Measurements from ENCODE around the gene NPAS3. TPM values are rescaled to one million over a fixed set of nuclear protein-coding genes. Genes with fewer than 3 reads are reported as not detected.

NPAS3 gene
- total RNA-seq, 1 experiment from 2014 or later = 1.9 TPM

GRCh38 chr14:33375786-33376185 is 437.1 kb downstream of the NPAS3 start:
- DNase-seq = no peak
- Histone ChIP-seq H3K4me3 (no peak overlapping the region), H3K27me3 (no peaks in the 10 kb centered on the region), H3K36me3 (no peaks in the 10 kb centered on the region), H3K9me3 (no peaks in the 10 kb centered on the region)

GRCh38 chr14:33376510-33376909 is 437.8 kb downstream of the NPAS3 start:
- Histone ChIP-seq H3K9me3 (no peaks in the 10 kb centered on the region), H3K27me3 (no peaks in the 10 kb centered on the region), H3K36me3 (no peaks in the 10 kb centered on the region), H3K4me3 (no peak overlapping the region)
- no peak for DNase-seq

- DNase-seq = no peak
- no peaks in the 10 kb centered on the region for H3K36me3 ChIP-seq
- no peak overlapping the region for H3K4me3 ChIP-seq
- H3K27me3 ChIP-seq = no peaks in the 10 kb centered on the region
- no peaks in the 10 kb centered on the region for H3K9me3 ChIP-seq
Observed at GRCh38 chr14:33377596-33378390, 439.1 kb downstream of the NPAS3 start.

GRCh38 chr14:33381717-33382116 is 443.0 kb downstream of the NPAS3 start:
- DNase-seq = no peak
- H3K9me3 ChIP-seq = no peaks in the 10 kb centered on the region
- H3K36me3 ChIP-seq = no peaks in the 10 kb centered on the region
- H3K27me3 ChIP-seq = no peaks in the 10 kb centered on the region
- no peak overlapping the region for H3K4me3 ChIP-seq

GRCh38 chr14:33386140-33386539 is 447.5 kb downstream of the NPAS3 start:
- no peaks in the 10 kb centered on the region for H3K36me3 ChIP-seq
- no peaks in the 10 kb centered on the region for H3K27me3 ChIP-seq
- DNase-seq = no peak
- no peaks in the 10 kb centered on the region for H3K9me3 ChIP-seq
- no peak overlapping the region for H3K4me3 ChIP-seq

GRCh38 chr14:33386781-33387180 is 448.1 kb downstream of the NPAS3 start:
- DNase-seq = no peak

GRCh38 chr14:33390335-33390734 is 451.7 kb downstream of the NPAS3 start:
- H3K4me3 ChIP-seq = no peak overlapping the region
- no peak for DNase-seq
- no peaks in the 10 kb centered on the region for H3K27me3 ChIP-seq
- no peaks in the 10 kb centered on the region for H3K36me3 ChIP-seq
- H3K9me3 ChIP-seq = no peaks in the 10 kb centered on the region

More at GRCh38 chr14:33386781-33387180, 448.1 kb downstream of the NPAS3 start:
- no peaks in the 10 kb centered on the region for H3K27me3 ChIP-seq
- no peaks in the 10 kb centered on the region for H3K9me3 ChIP-seq
- no peaks in the 10 kb centered on the region for H3K36me3 ChIP-seq
- H3K4me3 ChIP-seq = no peak overlapping the region

GRCh38 chr14:33393231-33393894 is 454.7 kb downstream of the NPAS3 start:
- Histone ChIP-seq H3K27me3 (no peaks in the 10 kb centered on the region), H3K36me3 (no peaks in the 10 kb centered on the region), H3K9me3 (no peaks in the 10 kb centered on the region), H3K4me3 (no peak overlapping the region)
- DNase-seq = no peak

GRCh38 chr14:33393895-33394368 is 455.3 kb downstream of the NPAS3 start:
- H3K27me3 ChIP-seq = no peaks in the 10 kb centered on the region
- no peak for DNase-seq

GRCh38 chr14:33401311-33401710 is 462.6 kb downstream of the NPAS3 start:
- DNase-seq = no peak
- Histone ChIP-seq H3K36me3 (no peaks in the 10 kb centered on the region), H3K9me3 (no peaks in the 10 kb centered on the region), H3K27me3 (no peaks in the 10 kb centered on the region), H3K4me3 (no peak overlapping the region)

More at GRCh38 chr14:33393895-33394368, 455.3 kb downstream of the NPAS3 start:
- Histone ChIP-seq H3K4me3 (no peak overlapping the region), H3K36me3 (no peaks in the 10 kb centered on the region), H3K9me3 (no peaks in the 10 kb centered on the region)

GRCh38 chr14:33402604-33403003 is 463.9 kb downstream of the NPAS3 start:
- DNase-seq = no peak
- no peak overlapping the region for H3K4me3 ChIP-seq

GRCh38 chr14:33404054-33404453 is 465.4 kb downstream of the NPAS3 start:
- peak; percentile 2 for DNase-seq
- Histone ChIP-seq H3K9me3 (no peaks in the 10 kb centered on the region), H3K27me3 (no peaks in the 10 kb centered on the region), H3K36me3 (no peaks in the 10 kb centered on the region), H3K4me3 (no peak overlapping the region)

More at GRCh38 chr14:33402604-33403003, 463.9 kb downstream of the NPAS3 start:
- Histone ChIP-seq H3K27me3 (no peaks in the 10 kb centered on the region), H3K36me3 (no peaks in the 10 kb centered on the region), H3K9me3 (no peaks in the 10 kb centered on the region)

GRCh38 chr14:33404964-33405574 is 466.4 kb downstream of the NPAS3 start:
- Histone ChIP-seq H3K36me3 (no peaks in the 10 kb centered on the region), H3K9me3 (no peaks in the 10 kb centered on the region), H3K4me3 (no peak overlapping the region), H3K27me3 (no peaks in the 10 kb centered on the region)
- DNase-seq = no peak

GRCh38 chr14:33406766-33407165 is 468.1 kb downstream of the NPAS3 start:
- H3K36me3 ChIP-seq = no peaks in the 10 kb centered on the region
- no peaks in the 10 kb centered on the region for H3K27me3 ChIP-seq
- no peak for DNase-seq
- no peaks in the 10 kb centered on the region for H3K9me3 ChIP-seq
- no peak overlapping the region for H3K4me3 ChIP-seq

GRCh38 chr14:33408291-33408690 is 469.6 kb downstream of the NPAS3 start:
- no peak overlapping the region for H3K4me3 ChIP-seq
- H3K27me3 ChIP-seq = no peaks in the 10 kb centered on the region
- H3K36me3 ChIP-seq = no peaks in the 10 kb centered on the region
- DNase-seq = no peak
- no peaks in the 10 kb centered on the region for H3K9me3 ChIP-seq

GRCh38 chr14:33412450-33412849 is 473.8 kb downstream of the NPAS3 start:
- no peak for DNase-seq
- H3K9me3 ChIP-seq = no peaks in the 10 kb centered on the region

GRCh38 chr14:33413381-33413780 is 474.7 kb downstream of the NPAS3 start:
- no peaks in the 10 kb centered on the region for H3K9me3 ChIP-seq
- H3K4me3 ChIP-seq = no peak overlapping the region
- no peak for DNase-seq
- no peaks in the 10 kb centered on the region for H3K36me3 ChIP-seq
- H3K27me3 ChIP-seq = no peaks in the 10 kb centered on the region

More at GRCh38 chr14:33412450-33412849, 473.8 kb downstream of the NPAS3 start:
- H3K27me3 ChIP-seq = no peaks in the 10 kb centered on the region
- no peak overlapping the region for H3K4me3 ChIP-seq
- H3K36me3 ChIP-seq = no peaks in the 10 kb centered on the region

All from MG63 (cell line).